Lower leg skin (tissue), 4 donors: ENCODE data around the gene CDC25B. TPM values are rescaled to one million over a fixed set of nuclear protein-coding genes. Genes with fewer than 3 reads are reported as not detected.

Experiments
- DNase-seq, 2 donors: peaks; one replicate each; pipeline ENCODE4 v3.0.0-alpha.2; 2019; ENCODE audit warnings: low spot score in 2 of 2
- H3K4me3 ChIP-seq: fragments of 200-600 bp; sonication (generic); 2 replicates; pipeline ENCODE4 v1.5.1; 2017; ENCODE audit warnings: mild to moderate bottlenecking, low read depth; ENCODE audit not compliant: poor library complexity, severe bottlenecking
- CTCF ChIP-seq, 3 donors: fragments of 450-650 bp; IDR thresholded peaks; one replicate each; pipeline ENCODE4 v1.5.1; 2016; ENCODE audit warnings: antibody characterized with exemption in 3 of 3, mild to moderate bottlenecking in 3 of 3, moderate library complexity in 2 of 3
- POLR2A ChIP-seq, 2 donors: fragments of 450-650 bp; IDR thresholded peaks; one replicate each; pipeline ENCODE4 v1.6.1; 2016 to 2017; ENCODE audit warnings: antibody characterized with exemption in 2 of 2, mild to moderate bottlenecking in 1 of 2, moderate library complexity in 1 of 2
- WGBS, 2 donors: methylation state at CpG; one replicate each; pipeline ENCODE4 v1.1.5; 2018; 5-methylcytosine and 5-hydroxymethylcytosine counted together
- intact Hi-C: fragments of 100-400 bp; cut with DNase I; formaldehyde crosslinking; loops from one replicate; pipeline ENCODE4 v1.15.0; 2023; ENCODE audit warnings: low total_unique reads
- total RNA-seq, 4 donors: library from RNA; depleted of rRNA; stranded (reverse); fragments of >200 nt; gene quantifications; one replicate each; pipeline ENCODE4 v1.1.0, GENCODE V29; 2016

The CDC25B gene
- total RNA-seq, 4 donors from 2014 or later = 13.5 to 23.2 (median 18.5) TPM

GRCh38 chr20:3766422-3767109 is 29.5 kb upstream of the CDC25B start:
- no peak for TF ChIP-seq CTCF (IDR thresholded peaks at IDR 0.05)
- no peak for TF ChIP-seq POLR2A (IDR thresholded peaks at IDR 0.05)
- H3K4me3 ChIP-seq = peak overlapping the region; percentile 70
- WGBS, 2 donors = 16 to 25% methylated on average over 9 of the region's 9 CpGs
- intact Hi-C loops = no loop called here
- no peak for DNase-seq

- no peak for TF ChIP-seq POLR2A (IDR thresholded peaks at IDR 0.05)
- no peak for TF ChIP-seq CTCF (IDR thresholded peaks at IDR 0.05)
- WGBS, 2 donors = 0 to 2% methylated on average over 17 to 20 of the region's 21 CpGs
- peak overlapping the region; percentile 70 for H3K4me3 ChIP-seq
- intact Hi-C loops = no loop called here
- peak in 1 of 2 donors; percentile 90 for DNase-seq
Observed at GRCh38 chr20:3767110-3767426, 29.0 kb upstream of the CDC25B start.

- 1 to 2% methylated on average over 56 to 72 of the region's 80 CpGs for WGBS, 2 donors
- DNase-seq = peak; percentile 97 to 100
- TF ChIP-seq CTCF (IDR thresholded peaks at IDR 0.05) (no peak), POLR2A (IDR thresholded peaks at IDR 0.05) (no peak)
- intact Hi-C loops = no loop called here
- peak within 1 kb of the TSS; percentile 70 for H3K4me3 ChIP-seq
Observed at GRCh38 chr20:3767427-3768341, 28.4 kb upstream of the CDC25B start, which contains the start of gene ADISSP. Gene ADISSP, minus strand, starts transcription at chr20:3767753. Its CDS starts 7,653 bp downstream, at chr20:3760100.

- 1 to 4% methylated on average over 19 to 33 of the region's 51 CpGs for WGBS, 2 donors
- peak; percentile 64 to 95 for DNase-seq
- intact Hi-C loops = no loop called here
- TF ChIP-seq CTCF (IDR thresholded peaks at IDR 0.05) (no peak), POLR2A (IDR thresholded peaks at IDR 0.05) (no peak)
- peak overlapping the region; percentile 69 for H3K4me3 ChIP-seq
Observed at GRCh38 chr20:3768342-3769130, 27.6 kb upstream of the CDC25B start.

GRCh38 chr20:3771552-3772058 is 24.5 kb upstream of the CDC25B start:
- no peak for TF ChIP-seq POLR2A (IDR thresholded peaks at IDR 0.05)
- no peak for TF ChIP-seq CTCF (IDR thresholded peaks at IDR 0.05)
- WGBS, 2 donors = 81 to 82% methylated on average over 7 of the region's 7 CpGs

More at GRCh38 chr20:3771552-3772058, 24.5 kb upstream of the CDC25B start:
- DNase-seq = no peak
- intact Hi-C loops = no loop called here
- no peak overlapping the region for H3K4me3 ChIP-seq
